Measurements from ENCODE around the gene ABCC10. TPM values are rescaled to one million over a fixed set of nuclear protein-coding genes. Genes with fewer than 3 reads are reported as not detected.

The ABCC10 gene
- total RNA-seq, 4 donors from 2014 or later = 7.0 to 12.9 (median 9.7) TPM

DNA sequence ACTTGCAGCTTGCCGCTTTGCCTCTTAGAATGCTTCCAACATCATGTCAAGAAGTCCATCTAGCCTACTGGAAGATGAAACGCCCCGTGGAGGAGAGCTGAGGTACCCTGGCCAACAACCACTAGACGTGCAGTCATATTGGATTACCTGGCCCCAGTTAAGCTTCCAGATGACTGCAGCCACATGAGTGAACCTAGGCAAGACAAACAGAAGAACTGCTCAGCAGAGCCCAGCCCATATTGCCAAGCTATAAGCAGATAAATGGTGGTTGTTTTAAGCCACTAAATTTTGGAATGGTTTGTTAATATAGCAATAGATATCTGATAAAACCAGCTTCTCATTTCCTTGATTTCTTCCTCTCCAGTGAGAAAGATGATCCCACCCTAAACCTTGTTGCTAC lies 32.7 kb downstream of the ABCC10 start:
- TF ChIP-seq, protein P1, sequence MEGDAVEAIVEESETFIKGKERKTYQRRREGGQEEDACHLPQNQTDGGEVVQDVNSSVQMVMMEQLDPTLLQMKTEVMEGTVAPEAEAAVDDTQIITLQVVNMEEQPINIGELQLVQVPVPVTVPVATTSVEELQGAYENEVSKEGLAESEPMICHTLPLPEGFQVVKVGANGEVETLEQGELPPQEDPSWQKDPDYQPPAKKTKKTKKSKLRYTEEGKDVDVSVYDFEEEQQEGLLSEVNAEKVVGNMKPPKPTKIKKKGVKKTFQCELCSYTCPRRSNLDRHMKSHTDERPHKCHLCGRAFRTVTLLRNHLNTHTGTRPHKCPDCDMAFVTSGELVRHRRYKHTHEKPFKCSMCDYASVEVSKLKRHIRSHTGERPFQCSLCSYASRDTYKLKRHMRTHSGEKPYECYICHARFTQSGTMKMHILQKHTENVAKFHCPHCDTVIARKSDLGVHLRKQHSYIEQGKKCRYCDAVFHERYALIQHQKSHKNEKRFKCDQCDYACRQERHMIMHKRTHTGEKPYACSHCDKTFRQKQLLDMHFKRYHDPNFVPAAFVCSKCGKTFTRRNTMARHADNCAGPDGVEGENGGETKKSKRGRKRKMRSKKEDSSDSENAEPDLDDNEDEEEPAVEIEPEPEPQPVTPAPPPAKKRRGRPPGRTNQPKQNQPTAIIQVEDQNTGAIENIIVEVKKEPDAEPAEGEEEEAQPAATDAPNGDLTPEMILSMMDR (IDR thresholded peaks at IDR 0.05; ENCODE audit: low read depth) = no peak

DNA sequence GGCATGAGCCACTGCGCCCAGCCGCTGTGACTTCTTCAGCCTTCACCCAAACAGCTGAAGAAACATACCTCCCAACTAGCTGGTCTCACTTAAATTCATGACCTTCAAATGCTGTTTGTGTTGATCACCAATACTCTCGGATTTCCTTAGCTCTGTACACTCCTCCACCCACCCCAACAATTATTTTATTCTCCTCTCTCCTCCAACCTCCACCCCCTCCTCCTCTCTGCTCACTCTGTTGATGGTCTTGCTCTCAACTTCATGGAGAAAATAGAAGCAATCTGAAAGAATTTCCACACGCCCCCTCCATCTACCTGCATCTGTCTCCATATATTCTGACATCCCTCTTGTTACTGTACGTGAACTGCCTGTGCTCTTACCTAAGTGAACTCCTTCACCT lies 34.6 kb downstream of the ABCC10 start:
- TF ChIP-seq, protein P1 (IDR thresholded peaks at IDR 0.05; ENCODE audit: low read depth) = no peak

DNA sequence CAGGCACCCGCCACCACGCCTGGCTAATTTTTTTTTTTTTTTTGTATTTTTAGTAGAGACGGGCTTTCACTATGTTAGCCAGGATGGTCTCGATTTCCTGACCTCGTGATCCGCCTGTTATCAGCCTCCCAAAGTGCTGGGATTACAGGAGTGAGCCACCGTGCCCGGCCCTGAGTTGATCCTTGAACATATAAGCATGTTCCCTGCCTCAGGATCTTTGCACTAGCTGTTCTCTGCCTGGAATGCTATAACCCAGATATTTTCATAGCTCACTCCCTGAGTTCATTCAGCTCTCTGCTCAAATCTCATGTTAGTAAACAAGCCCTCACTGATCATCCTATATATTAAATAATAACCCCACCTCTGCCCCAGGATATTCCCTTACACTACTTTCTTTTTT lies 37.0 kb downstream of the ABCC10 start:
- TF ChIP-seq, protein P1 (IDR thresholded peaks at IDR 0.05; ENCODE audit: low read depth) = no peak

DNA sequence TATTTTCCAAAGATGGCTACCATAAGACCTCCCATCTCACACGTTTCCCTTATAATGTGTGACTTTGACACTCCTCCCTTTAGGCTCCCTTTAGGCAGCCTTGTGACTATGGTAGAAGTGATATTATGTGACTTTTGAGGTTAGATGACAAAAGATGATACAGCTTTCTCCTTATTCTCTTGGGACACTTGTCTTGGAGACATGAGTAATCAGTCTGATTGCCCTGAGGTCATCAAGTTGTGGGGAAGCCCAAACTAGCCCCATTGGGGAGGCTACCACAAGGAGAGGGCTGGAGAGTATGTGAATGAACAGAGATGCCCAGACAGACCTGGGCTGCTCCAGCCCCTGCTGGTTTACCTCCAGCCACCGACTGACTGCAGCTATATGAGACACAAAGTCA lies 38.6 kb downstream of the ABCC10 start:
- TF ChIP-seq, protein P1 (IDR thresholded peaks at IDR 0.05; ENCODE audit: low read depth) = no peak

DNA sequence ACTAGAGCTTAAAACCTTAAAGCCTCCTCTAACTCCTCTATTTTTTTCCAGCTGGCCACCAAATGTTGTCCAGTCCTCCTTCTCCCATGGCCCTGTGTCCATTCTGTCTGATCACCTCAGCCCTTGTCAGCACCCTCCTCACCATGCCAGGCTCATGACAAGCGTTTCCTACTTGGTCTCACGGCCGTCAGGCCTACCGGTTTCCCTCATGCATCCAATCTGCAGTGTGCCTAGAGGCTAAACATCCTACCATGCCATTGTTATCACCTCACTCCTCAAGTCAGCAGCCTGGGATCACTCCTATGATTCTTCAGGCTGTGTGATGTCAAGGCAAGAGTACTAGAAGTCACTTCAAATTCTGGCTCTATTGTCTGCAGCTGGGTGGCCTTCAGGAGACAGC lies 40.4 kb downstream of the ABCC10 start:
- TF ChIP-seq, protein P1 (IDR thresholded peaks at IDR 0.05; ENCODE audit: low read depth) = no peak

DNA sequence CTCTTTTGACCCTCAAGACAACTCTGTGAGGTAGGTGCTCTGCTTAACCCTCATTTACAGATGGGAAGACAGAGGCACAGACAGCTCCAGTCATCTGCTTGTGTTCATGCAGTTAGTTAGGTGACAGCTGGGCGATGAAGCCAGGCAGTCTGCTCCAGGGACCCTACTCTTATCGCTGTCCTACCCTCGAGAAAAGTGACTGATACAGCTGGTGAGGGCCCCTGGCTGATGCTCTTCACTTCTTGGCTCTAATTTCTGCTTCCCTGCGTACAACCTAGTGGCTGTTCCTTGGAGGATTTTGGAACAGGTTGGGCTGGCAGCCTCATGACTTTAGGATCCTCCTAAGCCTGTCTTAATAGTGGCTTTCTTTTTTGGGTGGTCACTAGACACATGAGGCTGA lies 40.9 kb downstream of the ABCC10 start:
- TF ChIP-seq, protein P1 (IDR thresholded peaks at IDR 0.05; ENCODE audit: low read depth) = no peak

DNA sequence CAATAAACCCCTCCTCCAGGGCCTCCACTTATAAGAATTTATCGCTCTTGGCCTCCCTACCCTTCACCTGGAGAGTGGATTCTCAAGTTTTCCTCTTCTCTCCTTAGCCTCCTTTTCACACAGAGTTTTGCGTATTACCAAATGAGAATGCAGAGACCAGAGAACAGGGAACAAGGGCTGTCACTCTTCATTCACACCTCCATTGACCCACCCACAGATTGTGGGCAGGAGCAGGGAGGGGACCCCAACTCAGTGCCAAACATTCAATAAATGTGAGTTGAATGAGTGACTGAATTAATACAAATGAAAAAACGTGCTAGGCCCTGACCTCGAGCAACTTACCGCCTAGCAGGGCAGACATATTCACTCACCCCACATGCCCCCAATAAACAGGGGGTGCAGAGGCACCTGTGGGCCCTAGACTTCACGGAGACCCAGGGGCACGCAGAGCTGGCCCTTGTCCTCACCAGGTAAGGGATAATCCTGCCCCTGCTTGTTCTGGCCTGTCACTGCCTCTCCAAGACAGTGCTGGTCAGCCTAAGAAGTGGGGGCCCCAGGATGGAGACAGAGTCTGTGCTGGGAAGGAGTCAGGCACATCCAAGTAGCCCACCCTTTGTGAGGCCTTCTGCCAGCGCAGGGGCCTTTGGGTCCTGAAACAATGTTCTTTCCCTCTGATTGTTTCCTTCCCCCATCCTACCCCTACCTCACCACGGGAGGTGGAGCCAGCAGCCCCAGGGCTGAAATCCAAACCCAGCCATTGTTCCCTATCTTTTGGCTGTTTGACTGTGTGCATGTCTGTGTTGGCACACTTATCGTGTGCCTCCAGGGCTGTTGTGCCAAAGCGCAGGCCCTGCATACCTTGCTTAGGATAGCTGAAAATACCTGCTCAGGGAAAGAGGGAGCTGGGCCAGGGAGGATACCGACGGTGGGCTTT lies 41.7 kb downstream of the ABCC10 start:
- TF ChIP-seq, protein P1 (IDR thresholded peaks at IDR 0.05; ENCODE audit: low read depth) = no peak

All from subcutaneous adipose tissue (tissue), 4 donors.